HepG2 (cell line): ENCODE measurements around the gene CD207. TPM values are rescaled to one million over a fixed set of nuclear protein-coding genes. Genes with fewer than 3 reads are reported as not detected.

Source experiments
- AHDC1 ChIP-seq: sonication (generic); formaldehyde crosslinking; IDR thresholded peaks from 2 replicates; pipeline ENCODE4 v1.5.1; 2020; ENCODE audit warnings: mild to moderate bottlenecking, missing genetic modification reagents, borderline replicate concordance
- BCL6 ChIP-seq: IDR thresholded peaks from 2 replicates; pipeline ENCODE4 v1.6.1; 2016; ENCODE audit warnings: missing genetic modification reagents, missing compliant biosample characterization
- DNMT3B ChIP-seq: conservative IDR thresholded peaks from 2 replicates; pipeline ENCODE4 v1.6.1; 2016; ENCODE audit warnings: missing biosample characterization, control low read depth
- KAT8 ChIP-seq: IDR thresholded peaks from 2 replicates; pipeline ENCODE4 v1.6.1; 2016; ENCODE audit warnings: missing genetic modification reagents, missing compliant biosample characterization
- RBM22 ChIP-seq: fragments of 200-400 bp; formaldehyde crosslinking; optimal IDR thresholded peaks from 2 replicates; pipeline ENCODE3; 2017; ENCODE audit warnings: mild to moderate bottlenecking, low read length, moderate library complexity
- SMAD3 ChIP-seq: sonication (generic); formaldehyde crosslinking; IDR thresholded peaks from 2 replicates; pipeline ENCODE4 v1.4.0; 2020; ENCODE audit warnings: missing genetic modification reagents
- ZBTB1 ChIP-seq: sonication (generic); formaldehyde crosslinking; IDR thresholded peaks from 2 replicates; pipeline ENCODE4 v1.4.0; 2020; ENCODE audit warnings: missing genetic modification reagents, borderline replicate concordance
- ZNF446 ChIP-seq: sonication (generic); formaldehyde crosslinking; IDR thresholded peaks from 2 replicates; pipeline ENCODE4 v1.5.0; 2020; ENCODE audit warnings: mild to moderate bottlenecking, missing genetic modification reagents
- ZNF510 ChIP-seq: sonication (generic); formaldehyde crosslinking; IDR thresholded peaks from 2 replicates; pipeline ENCODE4 v1.4.0; 2020; ENCODE audit warnings: low read depth, mild to moderate bottlenecking, missing genetic modification reagents
- ZNF878 ChIP-seq: sonication (generic); formaldehyde crosslinking; IDR thresholded peaks from 2 replicates; pipeline ENCODE4 v1.8.1; 2023; ENCODE audit warnings: mild to moderate bottlenecking, missing genetic modification reagents, moderate library complexity
- polyA plus RNA-seq, 8 experiments: library from polyadenylated mRNA; depleted of rRNA in 3 of 8; stranded (reverse) in 7 of 8; unstranded in 1 of 8; fragments of >200 nt; fragmentation: Illumina TruSeq in 4 of 8; extraction: Trizol in 4 of 8; gene quantifications; 2 replicates each; pipeline versions ENCODE4 v1.2.1 to v1.2.3, GENCODE V29; 2011 to 2016; ENCODE audit warnings: low read depth in 4 of 8, missing spikeins in 1 of 8, mixed read lengths in 1 of 8; ENCODE audit not compliant: insufficient read depth in 1 of 8
- total RNA-seq, 5 experiments: library from RNA; depleted of rRNA; stranded (reverse); fragments of >200 nt; fragmentation: Illumina TruSeq; extraction: Trizol; gene quantifications; 2 replicates each; pipeline ENCODE4 v1.2.3, GENCODE V29; 2016; ENCODE audit warnings: low read depth in 1 of 5
- TF ChIP-seq, protein P1 (sequence below): sonication (generic); formaldehyde crosslinking; IDR thresholded peaks from 2 replicates; pipeline ENCODE4 v1.8.0; 2023; ENCODE audit warnings: mild to moderate bottlenecking, missing genetic modification reagents
- TF ChIP-seq, protein P2 (sequence below): sonication (generic); formaldehyde crosslinking; IDR thresholded peaks from 2 replicates; pipeline ENCODE4 v1.5.1; 2020; ENCODE audit warnings: mild to moderate bottlenecking, missing genetic modification reagents, moderate library complexity
- TF ChIP-seq, protein P3 (sequence below): sonication (generic); formaldehyde crosslinking; conservative IDR thresholded peaks from 2 replicates; pipeline ENCODE4 v1.4.0; 2020; ENCODE audit warnings: missing genetic modification reagents

CD207 gene
- total and polyA plus RNA-seq, 2 of the 13 experiments (the other 11 are each of a cell fraction or from before 2014, with no cell fraction given) = 0.09 to 0.15 TPM

GRCh38 chr2:70808983-70809958 lies 26.3 kb downstream of the CD207 start (continued):
- TF ChIP-seq AHDC1 (CRISPR knock-in tag) (no peak), SMAD3 (0 out of 2 replicates have a peak, but pooled peaks have one; percentile 8), RBM22 (peak; percentile 46), BCL6 (CRISPR knock-in tag) (no peak), ZNF878 (CRISPR knock-in tag) (peak; percentile 82; the same call in 1 of the 2 replicates), DNMT3B (CRISPR knock-in tag) (0 out of 2 replicates have a peak, but pooled peaks have one; percentile 3), ZNF446 (CRISPR knock-in tag) (no peak), ZBTB1 (no peak), KAT8 (CRISPR knock-in tag) (peak; percentile 3; the same call in 1 of the 2 replicates), ZNF510 (no peak)
- TF ChIP-seq, protein P1, sequence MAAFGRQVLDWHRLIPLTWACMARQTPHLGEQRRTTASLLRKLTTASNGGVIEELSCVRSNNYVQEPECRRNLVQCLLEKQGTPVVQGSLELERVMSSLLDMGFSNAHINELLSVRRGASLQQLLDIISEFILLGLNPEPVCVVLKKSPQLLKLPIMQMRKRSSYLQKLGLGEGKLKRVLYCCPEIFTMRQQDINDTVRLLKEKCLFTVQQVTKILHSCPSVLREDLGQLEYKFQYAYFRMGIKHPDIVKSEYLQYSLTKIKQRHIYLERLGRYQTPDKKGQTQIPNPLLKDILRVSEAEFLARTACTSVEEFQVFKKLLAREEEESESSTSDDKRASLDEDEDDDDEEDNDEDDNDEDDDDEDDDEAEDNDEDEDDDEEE (CRISPR knock-in tag) = peak; percentile 73; the same call in 1 of the 2 replicates
- TF ChIP-seq, protein P2, sequence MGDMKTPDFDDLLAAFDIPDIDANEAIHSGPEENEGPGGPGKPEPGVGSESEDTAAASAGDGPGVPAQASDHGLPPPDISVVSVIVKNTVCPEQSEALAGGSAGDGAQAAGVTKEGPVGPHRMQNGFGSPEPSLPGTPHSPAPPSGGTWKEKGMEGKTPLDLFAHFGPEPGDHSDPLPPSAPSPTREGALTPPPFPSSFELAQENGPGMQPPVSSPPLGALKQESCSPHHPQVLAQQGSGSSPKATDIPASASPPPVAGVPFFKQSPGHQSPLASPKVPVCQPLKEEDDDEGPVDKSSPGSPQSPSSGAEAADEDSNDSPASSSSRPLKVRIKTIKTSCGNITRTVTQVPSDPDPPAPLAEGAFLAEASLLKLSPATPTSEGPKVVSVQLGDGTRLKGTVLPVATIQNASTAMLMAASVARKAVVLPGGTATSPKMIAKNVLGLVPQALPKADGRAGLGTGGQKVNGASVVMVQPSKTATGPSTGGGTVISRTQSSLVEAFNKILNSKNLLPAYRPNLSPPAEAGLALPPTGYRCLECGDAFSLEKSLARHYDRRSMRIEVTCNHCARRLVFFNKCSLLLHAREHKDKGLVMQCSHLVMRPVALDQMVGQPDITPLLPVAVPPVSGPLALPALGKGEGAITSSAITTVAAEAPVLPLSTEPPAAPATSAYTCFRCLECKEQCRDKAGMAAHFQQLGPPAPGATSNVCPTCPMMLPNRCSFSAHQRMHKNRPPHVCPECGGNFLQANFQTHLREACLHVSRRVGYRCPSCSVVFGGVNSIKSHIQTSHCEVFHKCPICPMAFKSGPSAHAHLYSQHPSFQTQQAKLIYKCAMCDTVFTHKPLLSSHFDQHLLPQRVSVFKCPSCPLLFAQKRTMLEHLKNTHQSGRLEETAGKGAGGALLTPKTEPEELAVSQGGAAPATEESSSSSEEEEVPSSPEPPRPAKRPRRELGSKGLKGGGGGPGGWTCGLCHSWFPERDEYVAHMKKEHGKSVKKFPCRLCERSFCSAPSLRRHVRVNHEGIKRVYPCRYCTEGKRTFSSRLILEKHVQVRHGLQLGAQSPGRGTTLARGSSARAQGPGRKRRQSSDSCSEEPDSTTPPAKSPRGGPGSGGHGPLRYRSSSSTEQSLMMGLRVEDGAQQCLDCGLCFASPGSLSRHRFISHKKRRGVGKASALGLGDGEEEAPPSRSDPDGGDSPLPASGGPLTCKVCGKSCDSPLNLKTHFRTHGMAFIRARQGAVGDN (CRISPR knock-in tag) = peak; percentile 50
- TF ChIP-seq, protein P3, sequence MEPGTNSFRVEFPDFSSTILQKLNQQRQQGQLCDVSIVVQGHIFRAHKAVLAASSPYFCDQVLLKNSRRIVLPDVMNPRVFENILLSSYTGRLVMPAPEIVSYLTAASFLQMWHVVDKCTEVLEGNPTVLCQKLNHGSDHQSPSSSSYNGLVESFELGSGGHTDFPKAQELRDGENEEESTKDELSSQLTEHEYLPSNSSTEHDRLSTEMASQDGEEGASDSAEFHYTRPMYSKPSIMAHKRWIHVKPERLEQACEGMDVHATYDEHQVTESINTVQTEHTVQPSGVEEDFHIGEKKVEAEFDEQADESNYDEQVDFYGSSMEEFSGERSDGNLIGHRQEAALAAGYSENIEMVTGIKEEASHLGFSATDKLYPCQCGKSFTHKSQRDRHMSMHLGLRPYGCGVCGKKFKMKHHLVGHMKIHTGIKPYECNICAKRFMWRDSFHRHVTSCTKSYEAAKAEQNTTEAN (CRISPR knock-in tag) = no peak; the same call in 1 of the 2 replicates
